Measurements from ENCODE around the gene PGLYRP1.

The PGLYRP1 gene, protein sequence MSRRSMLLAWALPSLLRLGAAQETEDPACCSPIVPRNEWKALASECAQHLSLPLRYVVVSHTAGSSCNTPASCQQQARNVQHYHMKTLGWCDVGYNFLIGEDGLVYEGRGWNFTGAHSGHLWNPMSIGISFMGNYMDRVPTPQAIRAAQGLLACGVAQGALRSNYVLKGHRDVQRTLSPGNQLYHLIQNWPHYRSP

DNA sequence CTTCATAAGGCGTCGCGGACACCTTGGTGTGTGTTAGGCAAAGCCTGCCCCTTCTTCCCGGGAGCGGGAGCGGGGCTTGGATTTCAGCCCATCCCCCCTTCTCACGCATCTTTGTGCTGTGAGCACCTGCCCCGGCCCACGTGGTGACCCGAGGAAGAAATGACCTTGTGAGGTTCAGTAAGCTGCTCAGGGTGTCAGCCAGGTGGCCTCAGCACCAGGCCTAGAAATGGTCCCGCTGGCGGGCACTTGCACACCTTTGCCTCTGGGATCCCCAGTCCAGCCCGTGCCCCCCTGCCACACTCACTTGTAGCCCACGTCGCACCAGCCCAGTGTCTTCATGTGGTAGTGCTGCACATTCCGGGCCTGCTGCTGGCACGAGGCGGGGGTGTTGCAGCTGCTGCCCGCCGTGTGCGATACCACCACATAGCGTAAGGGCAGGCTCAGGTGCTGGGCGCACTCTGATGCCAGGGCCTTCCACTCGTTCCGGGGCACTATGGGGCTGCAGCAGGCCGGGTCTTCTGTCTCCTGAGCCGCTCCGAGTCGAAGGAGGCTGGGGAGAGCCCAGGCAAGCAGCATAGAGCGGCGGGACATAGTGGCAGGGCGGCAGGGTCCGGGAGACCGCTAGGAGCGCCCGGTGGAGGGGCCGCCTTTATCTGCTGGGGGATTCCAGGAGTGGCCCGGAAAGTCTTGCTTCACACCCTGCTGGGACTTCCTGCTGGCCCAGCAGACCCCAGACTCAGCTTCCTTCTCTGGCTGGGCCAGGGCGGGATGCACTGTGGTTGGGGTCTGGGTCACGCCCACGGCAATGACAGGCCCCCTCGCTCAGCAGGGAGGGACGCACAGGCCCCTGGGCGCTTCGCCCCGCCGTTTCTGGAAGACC, at the start of gene PGLYRP1:
Gene PGLYRP1 (minus strand): TSS at position 623 of the 880 bp plus-strand sequence. CDS start 32 bp downstream, at position 591.
- DNase-seq, result no peak

DNA sequence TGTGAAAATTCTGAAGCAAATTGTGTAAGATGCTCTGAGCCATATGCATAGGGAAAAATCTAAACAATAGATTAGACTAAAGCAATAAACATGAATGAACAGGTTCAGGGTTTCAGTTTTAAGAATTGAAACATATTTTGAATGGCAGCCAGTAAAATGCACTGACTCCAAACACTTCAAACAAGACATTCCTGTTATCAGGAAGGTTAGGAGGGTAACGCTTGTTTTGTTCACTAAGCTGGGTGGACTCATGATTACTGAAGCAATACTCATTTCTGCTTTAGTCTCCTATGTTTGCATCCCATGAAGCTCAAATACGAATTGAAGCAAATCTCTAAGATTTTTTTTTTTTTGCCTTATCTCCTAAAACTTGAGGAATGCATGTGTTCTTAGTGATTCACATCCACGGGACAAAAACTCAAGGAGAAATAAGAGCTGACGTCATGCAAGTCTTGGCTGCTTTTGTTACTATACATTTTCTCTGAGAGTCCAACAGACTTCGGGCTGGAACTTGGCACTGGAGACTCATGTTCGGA, 47.0 kb upstream of the PGLYRP1 start:
- DNase-seq, result no peak

GRCh38 chr19:46068345-46069258, 45.7 kb upstream of the PGLYRP1 start:
- DNase-seq, result no peak

DNA sequence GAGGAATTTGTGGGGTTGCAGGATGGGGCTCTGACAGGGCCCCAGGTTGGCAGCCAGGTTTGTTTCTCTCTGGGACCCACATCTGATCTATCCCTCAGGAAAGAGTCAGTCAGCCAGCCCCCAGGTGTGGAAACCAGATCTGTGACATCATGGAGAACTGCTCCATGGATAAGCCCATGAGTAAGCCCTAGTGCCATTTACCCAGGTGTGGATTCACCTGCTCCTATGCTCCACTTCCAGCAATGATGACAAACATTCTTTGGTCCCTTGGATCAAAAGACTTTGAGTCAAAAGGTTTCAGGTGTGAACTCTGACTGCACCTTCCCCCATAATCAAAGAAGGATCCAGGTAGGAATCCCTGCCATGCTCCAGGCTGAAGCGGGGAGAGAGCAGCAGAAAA, 44.8 kb upstream of the PGLYRP1 start:
- no peak for DNase-seq

DNA sequence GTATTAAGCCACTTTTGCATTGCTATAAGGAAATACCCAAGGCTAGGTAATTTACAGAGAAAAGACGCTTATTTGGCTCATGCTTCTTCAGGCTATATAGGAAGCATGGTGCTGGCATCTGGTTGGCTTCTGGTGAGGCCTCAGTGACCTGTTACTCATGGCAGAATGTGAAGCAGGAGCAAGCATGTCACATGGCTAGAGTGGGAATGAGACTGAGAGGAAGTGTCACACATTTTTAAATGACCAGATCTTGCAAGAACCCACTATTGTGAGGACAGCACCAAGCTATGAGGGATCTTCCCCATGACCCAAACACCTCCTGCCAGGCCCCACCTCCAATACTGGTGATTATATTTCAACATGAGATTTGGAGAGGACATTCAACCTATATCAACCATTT, 43.6 kb upstream of the PGLYRP1 start:
- no peak for DNase-seq

DNA sequence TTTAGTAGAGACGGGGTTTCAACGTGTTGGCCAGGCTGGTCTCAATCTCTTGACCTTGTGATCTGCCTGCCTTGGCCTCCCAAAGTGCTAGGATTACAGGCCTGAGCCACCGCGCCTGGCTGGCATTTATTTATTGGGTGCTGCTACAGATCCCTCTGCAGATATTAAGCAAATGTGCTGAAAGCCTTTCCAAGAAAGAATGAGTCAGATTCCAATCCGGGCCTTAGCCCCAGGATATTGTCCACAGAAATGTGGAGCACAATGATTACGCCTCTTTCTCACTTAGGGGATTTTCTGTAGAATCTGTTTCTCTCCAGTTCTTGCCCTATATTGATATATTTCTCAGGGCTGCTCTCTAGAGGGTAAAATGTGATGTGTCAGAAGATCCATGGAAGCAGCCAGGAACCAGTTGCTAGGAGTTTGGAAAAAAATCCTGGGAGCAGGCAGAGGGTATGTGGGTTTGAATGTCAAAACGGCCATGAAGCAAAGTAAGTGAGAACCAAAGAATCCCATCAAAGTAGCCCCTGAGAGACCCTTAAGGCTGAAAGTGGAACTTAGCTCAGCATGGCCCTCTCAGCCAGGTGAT, 42.7 kb upstream of the PGLYRP1 start:
- DNase-seq, result no peak

DNA sequence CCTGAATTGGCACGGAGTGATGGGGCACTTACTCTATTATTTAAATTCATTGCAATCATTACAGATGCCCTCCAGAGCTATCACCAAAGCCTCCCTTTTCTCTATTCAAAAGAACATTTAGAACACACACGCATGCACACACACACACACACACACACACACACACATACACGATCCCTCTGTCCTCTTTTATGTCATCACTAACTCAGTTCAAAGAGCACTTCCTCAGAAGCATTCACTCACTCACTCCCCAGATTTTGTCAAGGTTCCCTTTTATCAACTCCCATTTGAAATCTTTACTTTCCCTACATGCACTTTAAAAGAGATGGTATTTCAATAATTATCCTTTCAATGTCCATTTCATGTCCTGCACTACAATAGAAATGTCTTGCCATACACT, 40.3 kb upstream of the PGLYRP1 start:
- no peak for DNase-seq

- DNase-seq, result no peak
Observed at GRCh38 chr19:46060012-46060411, 37.2 kb upstream of the PGLYRP1 start.

DNA sequence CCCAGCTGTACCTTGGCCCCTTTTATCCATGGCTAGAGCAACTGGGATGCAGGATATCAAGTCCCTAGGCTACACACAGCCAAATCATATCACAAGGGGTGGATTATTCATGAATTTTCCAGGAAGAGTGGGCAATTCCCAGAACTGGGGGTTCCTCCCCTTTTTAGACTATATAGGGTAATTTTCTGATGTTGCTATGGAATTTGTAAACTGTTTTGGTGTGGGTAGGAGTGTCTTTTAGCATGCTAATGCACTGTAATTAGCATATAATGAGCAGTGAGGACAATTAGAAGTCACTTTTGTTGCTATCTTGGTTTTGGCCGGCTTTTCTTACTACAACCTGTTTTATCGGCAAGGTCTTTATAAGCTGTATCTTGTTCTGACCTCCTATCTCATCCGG, 35.9 kb upstream of the PGLYRP1 start:
- no peak for DNase-seq

GRCh38 chr19:46056536-46056935, 33.7 kb upstream of the PGLYRP1 start:
- no peak for DNase-seq

- DNase-seq, result peak; percentile 14
Observed at GRCh38 chr19:46052896-46053295, 30.0 kb upstream of the PGLYRP1 start.

DNA sequence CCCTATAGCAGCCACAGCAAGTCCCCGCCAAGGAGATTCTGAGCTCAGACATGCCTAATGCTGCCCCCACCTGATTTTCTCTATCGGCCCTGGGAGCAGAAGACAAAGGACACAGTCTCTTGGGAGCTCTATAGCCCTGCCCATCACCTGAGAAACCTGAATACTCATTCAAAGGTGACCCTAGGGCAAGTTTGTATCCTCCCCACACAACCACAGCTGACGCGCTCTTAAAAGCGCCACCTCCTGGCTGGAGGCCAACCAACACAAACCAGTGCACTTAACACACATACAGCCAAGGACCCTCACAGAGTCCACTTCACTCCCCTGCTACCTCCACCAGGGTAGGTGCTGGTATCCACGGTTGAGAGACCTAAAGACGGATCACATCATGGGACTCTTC, 26.7 kb upstream of the PGLYRP1 start:
- no peak for DNase-seq

DNA sequence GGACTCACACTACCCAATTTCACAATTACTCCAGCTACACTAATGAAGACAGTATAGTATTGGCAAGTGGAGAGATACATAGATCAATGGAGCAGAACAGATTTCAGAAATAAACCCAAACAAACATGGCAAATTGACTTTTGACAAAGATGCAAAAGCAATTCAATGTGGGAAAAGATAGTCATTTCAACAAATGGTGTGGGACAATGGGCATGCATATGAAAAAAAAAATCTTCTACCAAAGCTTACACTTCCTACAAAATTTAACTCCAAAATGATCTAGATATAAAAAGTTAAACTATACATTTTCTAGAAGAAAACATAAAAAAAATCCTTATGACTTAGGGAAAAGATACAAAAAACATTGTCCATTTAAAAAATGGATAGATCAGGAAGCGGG, 20.7 kb upstream of the PGLYRP1 start:
- no peak for DNase-seq

DNA sequence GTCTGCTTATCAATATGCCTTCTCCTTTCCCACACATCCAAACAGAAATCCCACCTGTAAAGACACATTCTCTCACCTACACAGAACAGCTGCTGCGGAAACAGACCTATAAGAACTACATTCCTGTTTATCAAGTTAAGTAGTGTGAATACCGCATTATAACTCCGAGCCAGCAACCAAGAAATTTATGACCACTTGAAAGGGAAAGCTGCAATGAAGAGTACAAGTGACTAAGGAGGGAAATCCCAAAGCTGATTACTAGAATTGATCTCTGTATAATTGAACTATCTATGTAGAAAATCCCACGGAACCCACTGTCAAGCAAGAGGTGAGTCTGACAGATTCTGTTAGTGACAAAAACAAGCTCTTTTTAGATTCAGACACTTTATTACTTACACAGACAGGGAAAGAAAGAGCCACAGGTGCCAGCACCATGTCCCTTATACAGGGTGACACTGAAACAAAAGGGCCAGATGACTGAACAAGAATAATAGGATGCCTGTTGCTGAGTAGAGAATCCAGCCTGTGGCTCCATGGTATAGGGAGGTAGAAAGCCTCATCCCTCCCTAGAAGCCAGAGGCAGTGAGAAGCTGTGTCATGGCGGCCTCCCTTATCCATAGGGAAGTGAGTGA, 19.5 kb upstream of the PGLYRP1 start:
- DNase-seq, result no peak

DNA sequence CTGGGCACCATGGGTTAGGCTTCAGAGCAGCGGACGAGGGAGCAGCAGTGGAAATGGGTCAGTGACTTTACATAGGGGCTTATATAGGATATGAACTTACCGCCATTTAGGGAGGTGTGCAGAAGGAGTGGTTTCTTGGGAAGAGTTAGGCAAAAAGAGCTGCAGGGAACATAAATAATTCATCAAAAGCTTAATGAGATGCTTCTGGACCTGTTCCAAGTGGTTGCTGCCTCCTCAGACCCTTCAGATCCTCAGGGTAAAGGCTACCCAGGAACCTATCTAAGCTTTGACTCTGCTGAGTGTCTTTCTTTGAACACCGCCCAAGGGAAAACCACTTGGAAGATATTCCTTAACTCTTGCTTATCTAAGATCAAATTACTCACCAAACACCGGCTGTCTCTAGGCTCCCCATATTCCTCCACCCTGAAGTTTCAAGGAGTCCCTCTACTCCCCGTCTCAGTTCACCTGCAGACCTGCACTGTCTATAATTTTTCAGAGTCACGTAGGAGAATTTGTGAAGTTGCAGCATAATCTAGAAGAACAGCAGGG, 18.2 kb upstream of the PGLYRP1 start, which contains the start of gene IGFL4:
Gene IGFL4 (minus strand): TSS at position 51 of the 549 bp plus-strand sequence. CDS start 40 bp downstream, at position 11.
- peak; percentile 74 for DNase-seq

DNA sequence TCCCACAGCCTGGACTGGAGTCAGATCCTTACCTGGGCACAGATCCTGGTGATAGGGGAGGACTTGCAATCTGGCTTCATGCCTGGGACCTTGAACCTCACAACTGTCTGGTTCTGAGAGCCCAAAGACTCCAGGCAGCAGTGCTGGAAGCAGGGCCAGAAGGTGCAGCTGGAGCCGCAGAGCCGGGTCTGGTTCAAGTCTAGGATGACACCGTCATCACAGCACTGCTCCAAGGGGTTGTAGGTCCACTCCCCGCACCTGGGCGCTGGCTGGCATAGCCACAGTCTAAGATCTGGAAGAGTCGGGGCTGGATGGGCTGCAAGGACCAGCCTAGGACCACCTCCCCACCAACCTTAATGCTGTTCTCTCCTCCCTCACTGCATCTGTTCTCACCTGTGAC, 17.3 kb upstream of the PGLYRP1 start:
- DNase-seq, result no peak

DNA sequence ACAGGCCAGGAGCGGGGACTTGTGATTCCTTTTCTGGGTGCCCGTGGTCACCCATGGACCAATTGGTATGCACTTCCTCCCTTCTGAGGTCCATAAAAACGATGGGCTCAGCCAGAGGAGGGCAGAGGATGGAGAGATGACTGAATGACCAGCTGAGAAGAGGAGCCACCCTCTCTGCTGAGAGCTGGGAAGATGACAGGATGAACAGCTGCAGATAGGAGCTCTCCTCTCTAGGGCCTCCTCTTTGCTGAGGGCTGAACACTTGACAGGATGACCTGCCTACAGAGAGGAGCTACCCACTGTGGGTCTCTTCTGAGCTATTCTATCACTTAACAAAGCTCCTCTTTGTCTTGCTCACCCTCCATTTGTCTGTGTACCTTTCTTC, 13.9 kb upstream of the PGLYRP1 start:
- no peak for DNase-seq

GRCh38 chr19:46035986-46036743, 13.3 kb upstream of the PGLYRP1 start:
- no peak for DNase-seq

DNA sequence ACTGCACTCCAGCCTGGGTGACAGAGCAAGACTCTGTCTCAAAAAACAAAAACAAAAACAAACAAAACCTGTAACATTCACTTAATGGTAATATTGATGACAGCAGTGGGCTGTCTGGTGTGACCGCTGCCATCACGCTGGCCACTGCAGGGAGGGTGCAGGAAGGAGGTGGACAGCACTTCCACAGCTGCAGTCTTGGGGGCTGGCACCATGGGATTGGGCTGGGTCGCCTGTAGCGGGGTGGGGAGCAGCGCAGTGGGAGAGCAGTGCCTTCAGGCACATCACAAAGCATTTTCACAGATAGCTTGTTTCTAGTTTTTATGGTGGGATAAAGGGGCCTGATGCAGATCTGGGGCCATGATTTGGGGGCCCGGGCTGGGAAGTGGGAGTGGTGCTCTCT, 12.7 kb upstream of the PGLYRP1 start:
- DNase-seq, result no peak

- no peak for DNase-seq
Observed at GRCh38 chr19:46033401-46033800, 10.5 kb upstream of the PGLYRP1 start.

GRCh38 chr19:46032597-46033025, 9.8 kb upstream of the PGLYRP1 start:
- DNase-seq, result no peak
